Activated naive CD4-positive, alpha-beta T cell treated with anti-CD3 and anti-CD28 coated beads, Interleukin-2, amount 10 ng/mL, durations not matched to agents 7 days and 5 days (primary cell): Measurements from ENCODE around the gene SLC2A14.
"Not testable (repeated sequence)": the region's sequence is repeated elsewhere in the genome, so short reads cannot be mapped to it uniquely, and the experiment has no call there.

ENCODE experiments used
- CTCF ChIA-PET: fragments of 350-600 bp; sonication (Branson Sonifier 250); formaldehyde crosslinking; loops from one replicate; lab custom pipeline; 2021; ENCODE audit warnings: antibody characterized with exemption; lab: Charles Lee
- DNase-seq: peaks from one replicate; pipeline ENCODE4 v3.0.0-alpha.2; 2020
- H3K27ac Mint-ChIP-seq: one replicate; pipeline ENCODE4 v1.8.0; 2021; ENCODE audit warnings: mild to moderate bottlenecking, moderate library complexity, mixed read lengths
- H3K27me3 Mint-ChIP-seq: one replicate; pipeline ENCODE4 v1.8.0; 2021; ENCODE audit warnings: mild to moderate bottlenecking, mixed read lengths
- H3K36me3 Mint-ChIP-seq: one replicate; pipeline ENCODE4 v1.8.0; 2021; ENCODE audit warnings: mixed read lengths
- H3K4me1 Mint-ChIP-seq: one replicate; pipeline ENCODE4 v1.8.0; 2021; ENCODE audit warnings: mixed read lengths
- H3K4me3 Mint-ChIP-seq: one replicate; pipeline ENCODE4 v1.8.0; 2021; ENCODE audit warnings: mild to moderate bottlenecking, moderate library complexity, mixed read lengths
- H3K9me3 Mint-ChIP-seq: one replicate; pipeline ENCODE4 v1.8.0; 2021; ENCODE audit warnings: mixed read lengths

The SLC2A14 gene

GRCh38 chr12:7788884-7789528, 83.7 kb downstream of the SLC2A14 start, which contains the start of gene NANOG:
Gene NANOG, plus strand, starts transcription at chr12:7789402. Its CDS starts 213 bp downstream, at chr12:7789615.
- H3K36me3 Mint-ChIP-seq, H3K9me3 Mint-ChIP-seq, CTCF ChIA-PET, H3K4me1 Mint-ChIP-seq, H3K27ac Mint-ChIP-seq, DNase-seq, H3K4me3 Mint-ChIP-seq: not testable (repeated sequence)
- H3K27me3 Mint-ChIP-seq = peaks cover 12% of the 10 kb centered on the region

- no peak overlapping the region for H3K27ac Mint-ChIP-seq
- peaks cover 9% of the 10 kb centered on the region for H3K27me3 Mint-ChIP-seq
- no peak for DNase-seq
- CTCF ChIA-PET = no interaction called here
- no peaks in the 10 kb centered on the region for H3K36me3 Mint-ChIP-seq
- H3K4me1 Mint-ChIP-seq = no peaks in the 10 kb centered on the region
- H3K9me3 Mint-ChIP-seq = no peaks in the 10 kb centered on the region
- no peak overlapping the region for H3K4me3 Mint-ChIP-seq
These were observed 84.4 kb downstream of the SLC2A14 start for GRCh38 chr12:7788294-7788660.

GRCh38 chr12:7787574-7788293, 85.0 kb downstream of the SLC2A14 start:
- Mint-ChIP-seq H3K4me1 (no peaks in the 10 kb centered on the region), H3K9me3 (no peaks in the 10 kb centered on the region), H3K27me3 (peaks cover 9% of the 10 kb centered on the region), H3K4me3 (no peak overlapping the region), H3K36me3 (no peaks in the 10 kb centered on the region), H3K27ac (no peak overlapping the region)
- DNase-seq = no peak
- CTCF ChIA-PET = no interaction called here

- DNase-seq = no peak
- CTCF ChIA-PET = no interaction called here
- Mint-ChIP-seq H3K9me3 (no peaks in the 10 kb centered on the region), H3K36me3 (no peaks in the 10 kb centered on the region), H3K27ac (no peak overlapping the region), H3K4me3 (no peak overlapping the region), H3K27me3 (peaks cover 5% of the 10 kb centered on the region), H3K4me1 (no peaks in the 10 kb centered on the region)
These were observed 88.0 kb downstream of the SLC2A14 start for GRCh38 chr12:7784701-7785100.

- not testable (repeated sequence) for H3K27ac Mint-ChIP-seq
These were observed 89.3 kb downstream of the SLC2A14 start for GRCh38 chr12:7783433-7783832.

GRCh38 chr12:7782055-7782454, 90.7 kb downstream of the SLC2A14 start:
- no peaks in the 10 kb centered on the region for H3K36me3 Mint-ChIP-seq

More at GRCh38 chr12:7783433-7783832, 89.3 kb downstream of the SLC2A14 start:
- H3K9me3 Mint-ChIP-seq, H3K27me3 Mint-ChIP-seq, H3K4me3 Mint-ChIP-seq, CTCF ChIA-PET, H3K36me3 Mint-ChIP-seq, H3K4me1 Mint-ChIP-seq, DNase-seq: not testable (repeated sequence)

GRCh38 chr12:7781274-7781673, 91.4 kb downstream of the SLC2A14 start:
- H3K36me3 Mint-ChIP-seq = no peaks in the 10 kb centered on the region
- no peaks in the 10 kb centered on the region for H3K27me3 Mint-ChIP-seq
- no peaks in the 10 kb centered on the region for H3K9me3 Mint-ChIP-seq
- H3K4me1 Mint-ChIP-seq = no peaks in the 10 kb centered on the region
- no peak overlapping the region for H3K4me3 Mint-ChIP-seq
- CTCF ChIA-PET = no interaction called here
- no peak overlapping the region for H3K27ac Mint-ChIP-seq
- DNase-seq = no peak

More at GRCh38 chr12:7782055-7782454, 90.7 kb downstream of the SLC2A14 start:
- Mint-ChIP-seq H3K27me3 (no peaks in the 10 kb centered on the region), H3K4me1 (no peaks in the 10 kb centered on the region), H3K27ac (no peak overlapping the region), H3K9me3 (no peaks in the 10 kb centered on the region), H3K4me3 (no peak overlapping the region)
- CTCF ChIA-PET = no interaction called here
- no peak for DNase-seq

- Mint-ChIP-seq H3K27me3 (peaks cover 7% of the 10 kb centered on the region), H3K27ac (no peak overlapping the region), H3K4me1 (no peaks in the 10 kb centered on the region), H3K9me3 (no peaks in the 10 kb centered on the region), H3K36me3 (no peaks in the 10 kb centered on the region), H3K4me3 (no peak overlapping the region)
- CTCF ChIA-PET = no interaction called here
- no peak for DNase-seq
These were observed 102.7 kb downstream of the SLC2A14 start for GRCh38 chr12:7769999-7770398.
